ENCODE results near the gene ELMO1.

ELMO1 gene

DNA sequence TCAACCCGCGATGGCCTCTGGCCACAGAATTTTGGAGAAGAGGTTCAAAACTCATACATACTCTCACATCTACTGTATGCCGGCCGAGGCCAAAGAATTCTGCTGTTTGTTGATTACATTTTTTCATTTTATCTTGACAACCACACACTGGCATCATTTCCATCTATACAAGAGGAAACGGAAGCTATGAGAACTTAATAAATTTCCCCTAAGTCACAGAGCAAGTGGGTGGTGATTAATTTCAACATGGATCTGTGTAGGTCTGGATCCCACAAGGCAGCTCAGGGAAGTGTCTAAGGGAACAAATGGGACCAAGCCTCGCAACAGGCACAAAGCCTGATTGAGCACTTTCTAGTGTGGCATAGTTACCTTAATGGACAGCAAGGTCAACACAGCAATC is 18.0 kb downstream of the ELMO1 start:
- no peak for DNase-seq

DNA sequence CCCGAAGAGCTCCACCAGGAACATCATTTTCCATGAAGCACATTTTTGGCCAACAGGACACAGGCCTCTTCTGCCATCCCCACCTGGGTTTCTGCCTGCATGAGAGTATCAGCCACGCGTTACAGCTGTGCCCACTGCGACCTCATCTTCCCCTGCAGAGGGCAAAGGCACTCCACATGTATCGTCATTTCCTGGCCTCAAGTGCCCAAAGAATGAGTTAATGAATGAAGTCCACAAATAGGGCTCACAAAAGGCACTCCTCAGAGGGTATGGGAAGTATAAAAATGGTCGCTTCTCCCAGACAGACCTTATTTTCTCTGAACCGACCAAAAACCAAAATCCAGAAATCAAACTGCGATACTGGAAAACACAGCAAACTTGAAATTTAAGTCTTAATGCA is 18.5 kb downstream of the ELMO1 start:
- DNase-seq, result no peak

DNA sequence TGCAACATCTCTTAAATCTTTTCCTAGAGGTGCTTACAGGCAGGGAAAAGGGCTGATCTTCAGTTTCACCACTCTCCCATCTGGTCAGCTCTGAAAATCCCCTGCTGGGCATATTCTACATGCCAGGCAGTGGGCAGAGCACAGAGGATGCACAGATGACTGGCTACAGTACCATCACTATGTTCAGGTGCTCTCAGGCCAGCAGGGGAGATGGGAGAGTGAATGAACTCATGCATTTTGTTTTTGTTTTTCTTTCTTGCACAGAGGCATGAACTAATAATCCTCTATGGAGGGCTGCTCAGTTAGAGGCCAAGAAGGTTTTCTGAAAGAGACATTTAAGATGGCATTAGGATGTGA is 19.3 kb downstream of the ELMO1 start:
- DNase-seq, result no peak

DNA sequence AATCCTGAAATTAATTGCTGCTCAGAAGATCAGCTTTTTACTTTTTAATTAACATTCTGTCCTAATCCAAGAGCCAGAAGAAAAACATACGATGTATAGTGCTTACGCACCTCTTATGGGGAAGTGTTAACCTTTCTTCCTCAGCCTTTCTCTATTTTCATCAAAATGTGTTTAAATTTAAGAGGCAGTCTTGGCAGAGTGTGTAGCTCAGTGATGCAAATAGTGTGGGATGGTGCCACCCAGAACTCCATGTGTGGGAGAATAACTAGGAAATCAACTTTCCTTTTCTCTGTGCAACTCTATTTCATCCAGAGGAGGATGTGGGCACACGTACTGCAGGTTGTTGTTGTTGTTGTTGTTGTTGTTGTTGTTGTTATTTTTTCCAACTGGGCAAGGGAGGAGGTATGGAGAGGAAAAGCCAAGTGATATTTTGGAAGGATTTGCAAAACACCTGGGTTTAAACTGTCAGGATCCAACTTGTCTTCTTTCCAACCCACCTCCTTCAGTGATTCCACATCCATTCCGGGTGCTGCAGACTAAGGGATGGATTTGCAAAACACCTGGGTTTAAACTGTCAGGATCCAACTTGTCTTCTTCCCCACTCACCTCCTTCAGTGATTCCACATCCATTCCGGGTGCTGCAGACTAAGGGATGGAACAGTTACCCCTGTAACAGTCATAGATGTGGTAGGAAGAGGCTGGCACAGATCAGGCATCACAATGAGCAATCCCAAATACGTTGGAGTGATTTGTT is 19.8 kb downstream of the ELMO1 start:
- DNase-seq, result no peak

DNA sequence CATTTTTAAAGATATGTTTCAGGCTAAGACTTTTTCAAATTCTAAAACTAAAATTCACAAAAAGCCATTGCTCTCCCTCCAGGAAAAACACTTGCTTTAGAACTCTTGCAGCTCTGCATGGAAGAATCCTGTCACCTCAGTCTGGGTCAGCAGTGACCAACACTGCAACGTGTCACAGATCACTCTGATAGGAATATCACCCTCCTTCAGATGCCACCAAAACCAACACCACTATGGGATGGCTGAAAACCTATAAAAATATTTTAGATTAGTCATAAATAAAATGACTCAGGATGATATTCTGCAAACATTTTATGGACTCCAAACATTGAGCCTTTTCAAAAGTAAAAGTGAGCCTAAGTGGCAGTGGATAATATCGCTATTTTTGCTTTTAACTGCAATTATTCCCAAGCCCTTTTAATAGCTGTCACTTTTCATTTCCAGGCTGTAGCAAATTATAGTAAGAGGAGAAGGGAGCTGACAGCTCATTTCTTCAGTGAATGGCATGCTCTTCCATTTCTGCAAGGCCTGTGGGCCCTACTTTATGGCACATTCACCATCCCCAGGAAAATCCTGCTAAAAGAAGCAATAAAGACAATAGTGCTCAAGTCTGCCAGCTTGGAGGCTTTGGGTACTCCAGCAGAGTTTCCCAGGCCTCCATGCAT is 21.3 kb downstream of the ELMO1 start:
- no peak for DNase-seq

DNA sequence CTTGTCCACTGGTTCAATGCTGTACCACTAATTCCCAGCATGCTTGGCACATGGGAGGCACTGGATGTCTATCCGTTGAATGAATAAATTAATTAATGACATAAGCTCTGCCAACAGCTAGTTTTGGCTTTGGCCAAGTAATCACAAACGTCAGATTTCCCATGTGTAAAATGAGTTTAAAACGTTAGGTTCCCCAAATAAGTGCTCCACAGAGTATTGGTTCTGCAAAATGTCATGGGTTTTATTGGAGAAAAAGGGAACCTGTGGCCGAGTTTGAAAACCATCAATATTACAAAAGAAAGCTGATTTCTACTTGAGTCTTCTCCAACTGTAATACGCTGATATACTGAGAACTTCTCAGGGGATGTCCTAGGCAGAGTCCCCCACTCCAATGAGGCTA is 23.2 kb downstream of the ELMO1 start:
- no peak for DNase-seq

DNA sequence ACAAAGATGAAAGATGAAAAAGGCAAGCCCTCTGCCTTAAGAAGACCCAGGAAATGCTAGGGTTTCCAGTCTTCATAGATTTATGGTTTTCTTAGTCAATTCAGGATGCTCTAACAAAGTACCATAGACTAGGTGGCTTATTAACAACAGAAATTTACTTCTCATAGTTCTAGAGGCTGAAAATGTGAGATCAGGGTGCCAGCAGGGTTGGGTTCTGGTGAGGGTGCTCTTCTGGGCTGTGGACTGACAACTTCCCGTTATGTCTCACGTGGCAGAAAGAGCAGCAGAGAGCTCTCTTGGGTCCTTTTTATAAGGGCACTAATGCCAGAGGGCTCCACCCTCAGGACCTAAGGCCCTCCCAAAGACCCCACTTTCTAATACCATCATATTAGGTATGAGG is 23.7 kb downstream of the ELMO1 start:
- DNase-seq, result no peak

DNA sequence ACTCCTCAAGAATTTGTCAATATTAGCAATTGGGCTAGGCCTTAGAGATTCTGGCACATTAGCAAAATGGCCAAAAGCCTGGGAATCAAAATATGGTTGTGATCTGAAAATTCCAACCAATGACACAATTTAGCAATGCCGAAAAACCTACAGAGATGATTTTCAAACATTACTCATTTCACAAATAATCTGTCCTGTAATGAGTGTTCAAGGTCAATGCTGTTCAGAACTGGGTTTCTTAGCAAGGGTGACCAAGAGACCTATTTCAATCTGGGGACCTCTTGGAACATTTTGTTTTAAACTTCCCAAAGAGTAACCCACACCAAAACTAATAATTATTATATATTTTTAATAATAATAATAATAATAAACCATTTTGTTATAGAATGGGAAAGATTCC is 24.1 kb downstream of the ELMO1 start:
- DNase-seq, result no peak

DNA sequence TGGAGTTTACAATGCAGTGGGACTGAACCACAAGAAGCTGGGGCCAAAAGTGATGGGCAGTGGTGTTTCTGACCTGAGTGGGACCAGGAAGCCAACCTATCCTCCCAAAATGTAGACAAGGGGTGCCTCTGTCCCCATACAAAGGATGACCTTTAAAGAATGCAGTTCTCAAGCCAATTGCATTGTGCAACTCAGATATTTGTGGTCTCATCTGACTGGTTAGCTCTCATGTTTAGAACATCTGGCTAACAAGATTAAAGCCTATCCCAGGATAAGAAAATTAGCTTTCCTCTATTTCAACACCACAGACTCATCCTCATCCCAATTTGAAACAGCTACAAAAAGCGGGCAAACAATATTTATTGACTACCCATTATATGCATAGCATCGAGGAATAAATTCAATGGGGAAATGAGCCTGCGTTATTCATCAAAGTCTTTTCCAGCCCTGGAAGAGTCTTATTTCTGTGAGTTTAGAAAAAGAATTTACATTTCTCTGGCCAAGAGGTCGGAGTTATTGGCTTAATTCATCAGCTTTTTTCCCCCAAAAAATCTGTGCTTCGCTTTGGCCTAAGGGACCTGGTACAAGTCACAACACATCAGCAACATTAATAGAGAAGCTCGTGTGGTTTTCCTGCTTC is 26.7 kb downstream of the ELMO1 start:
- no peak for DNase-seq

DNA sequence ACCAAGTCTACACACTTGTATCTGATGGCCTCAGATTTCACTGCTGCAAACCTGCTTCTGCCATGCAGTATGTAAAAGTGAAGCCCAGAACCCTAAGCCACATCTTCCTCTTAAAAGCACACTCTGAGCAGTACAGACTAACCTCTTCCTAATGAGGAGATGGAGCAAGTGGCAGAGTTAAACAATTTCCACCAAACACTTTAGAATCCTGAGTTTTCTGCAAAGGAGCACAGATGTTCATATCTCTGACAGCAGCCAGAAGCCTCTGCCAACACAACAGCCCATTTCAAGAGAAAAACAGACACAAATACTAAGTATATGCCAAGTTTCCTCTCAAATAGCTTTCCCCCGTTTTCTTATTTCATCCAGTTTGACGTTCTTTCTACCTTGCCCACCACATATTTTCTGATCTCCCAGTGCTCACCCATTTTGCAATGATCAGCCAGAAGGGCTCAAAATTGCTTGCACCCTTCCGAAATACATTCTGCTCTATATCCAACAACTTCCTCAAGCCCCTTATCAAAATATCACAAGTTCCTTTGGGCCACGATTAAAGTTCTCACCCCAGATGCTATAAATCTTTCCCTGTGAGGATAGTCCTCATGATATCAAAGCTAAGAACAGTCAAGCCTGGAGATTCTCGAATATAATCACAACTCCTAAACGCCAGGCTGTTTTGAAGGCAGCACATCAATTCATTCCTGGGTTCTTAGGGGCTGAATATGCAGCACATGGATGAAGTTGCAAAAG is 27.5 kb downstream of the ELMO1 start:
- no peak for DNase-seq

DNA sequence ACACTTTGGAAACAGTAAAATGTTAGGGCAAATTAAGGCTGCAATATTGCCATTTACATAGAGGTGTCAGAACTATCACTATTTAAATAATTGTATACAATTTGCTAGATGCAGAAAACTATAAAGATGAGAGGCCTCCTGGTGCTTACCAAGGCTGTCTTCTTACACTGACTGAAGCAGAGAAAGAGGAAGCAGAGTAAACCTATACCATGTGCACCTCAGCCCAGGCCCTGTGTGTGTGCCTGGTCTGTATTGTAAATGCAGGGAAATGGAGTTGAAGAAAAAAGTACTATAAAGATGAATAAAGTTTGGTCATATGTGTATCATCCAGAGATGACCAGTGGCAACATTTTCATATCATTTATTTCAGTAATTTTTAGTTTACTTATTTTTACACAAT is 29.2 kb downstream of the ELMO1 start:
- no peak for DNase-seq

DNA sequence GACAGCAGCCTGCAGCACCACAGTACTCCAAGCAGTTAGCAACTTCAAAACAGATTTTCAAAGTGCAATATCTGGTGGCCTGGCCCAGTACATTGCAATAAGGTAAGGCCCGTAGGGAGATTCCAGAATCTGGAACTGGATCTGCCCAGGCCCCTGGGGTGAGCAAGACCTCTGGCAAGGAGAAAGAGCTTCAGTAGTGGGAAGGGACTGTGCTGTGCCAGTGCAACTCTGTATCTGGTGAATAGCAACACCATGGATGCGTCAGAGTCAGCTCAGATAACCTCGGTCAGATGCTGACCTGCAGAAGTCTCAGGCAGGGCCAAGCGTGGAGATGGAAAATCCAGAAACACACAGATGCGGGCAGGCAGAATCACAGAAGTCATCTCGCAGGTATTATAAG is 30.3 kb downstream of the ELMO1 start:
- DNase-seq, result no peak

DNA sequence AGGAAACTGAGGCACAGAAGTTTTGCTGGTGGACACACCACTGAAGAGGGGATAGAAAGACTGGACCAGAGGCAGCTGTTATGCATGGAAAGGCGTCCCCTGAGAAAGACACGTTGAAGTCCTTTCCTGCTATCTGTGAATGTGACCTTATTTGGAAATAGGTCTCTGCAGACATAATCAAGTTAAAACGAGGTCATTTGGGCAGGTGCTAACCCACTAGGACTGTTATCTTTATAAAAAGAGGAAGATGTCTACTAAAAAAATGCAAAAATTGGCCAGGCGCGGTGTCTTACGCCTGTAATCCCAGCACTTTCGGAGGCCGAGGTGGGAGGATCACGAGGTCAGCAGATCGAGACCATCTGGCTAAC is 31.6 kb downstream of the ELMO1 start:
- DNase-seq, result no peak

DNA sequence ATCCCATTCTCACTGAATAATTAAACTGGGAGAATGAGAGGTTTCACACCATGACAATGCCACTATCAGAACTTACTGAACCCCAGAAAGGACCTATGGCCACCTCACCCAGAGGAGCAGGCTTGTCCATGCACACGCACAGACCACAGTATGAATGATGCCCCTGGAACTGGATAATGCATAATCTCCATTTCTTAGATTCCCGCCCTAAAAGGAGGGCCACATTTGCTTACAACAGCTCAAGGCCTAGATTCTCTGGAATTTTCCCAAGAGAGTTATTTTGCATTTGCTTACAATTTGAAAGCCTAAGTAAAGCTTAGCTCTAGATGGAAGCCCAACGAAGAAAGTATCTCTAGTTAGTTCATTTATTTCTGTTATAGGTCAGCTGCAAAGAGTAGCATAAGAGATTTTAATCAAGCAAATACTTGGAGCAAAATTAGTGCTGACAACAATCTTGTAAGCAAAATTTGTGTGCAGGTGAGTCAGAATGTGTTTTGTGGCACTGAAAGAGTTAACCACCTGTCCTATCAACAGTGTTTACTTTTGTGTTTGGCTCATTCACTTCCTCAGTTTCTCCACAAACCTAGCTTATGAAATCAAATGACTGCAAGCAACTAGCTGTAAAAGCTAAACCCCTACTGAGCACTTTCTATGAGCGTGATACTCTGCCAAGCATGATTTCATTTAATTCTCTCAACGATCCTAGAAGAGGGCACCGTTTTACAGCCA is 32.1 kb downstream of the ELMO1 start:
- no peak for DNase-seq

DNA sequence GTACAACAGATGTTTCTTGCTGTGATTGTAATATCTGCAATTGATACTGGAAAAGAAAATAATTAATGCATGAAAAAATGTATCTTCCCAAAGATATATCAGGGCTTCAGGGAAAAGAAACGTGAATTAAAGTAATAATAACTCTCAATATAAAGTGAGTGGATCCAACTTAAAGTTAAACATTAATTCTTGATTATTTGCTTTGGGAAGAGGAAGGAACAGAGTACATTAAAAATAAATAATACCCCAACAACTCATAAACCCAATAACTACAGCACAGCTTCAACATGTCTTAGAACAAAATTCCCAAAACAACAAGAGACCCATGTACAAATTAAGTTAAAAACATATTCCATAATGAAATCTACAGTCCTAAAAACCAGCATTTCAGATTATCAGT is 33.0 kb downstream of the ELMO1 start:
- DNase-seq, result no peak

DNA sequence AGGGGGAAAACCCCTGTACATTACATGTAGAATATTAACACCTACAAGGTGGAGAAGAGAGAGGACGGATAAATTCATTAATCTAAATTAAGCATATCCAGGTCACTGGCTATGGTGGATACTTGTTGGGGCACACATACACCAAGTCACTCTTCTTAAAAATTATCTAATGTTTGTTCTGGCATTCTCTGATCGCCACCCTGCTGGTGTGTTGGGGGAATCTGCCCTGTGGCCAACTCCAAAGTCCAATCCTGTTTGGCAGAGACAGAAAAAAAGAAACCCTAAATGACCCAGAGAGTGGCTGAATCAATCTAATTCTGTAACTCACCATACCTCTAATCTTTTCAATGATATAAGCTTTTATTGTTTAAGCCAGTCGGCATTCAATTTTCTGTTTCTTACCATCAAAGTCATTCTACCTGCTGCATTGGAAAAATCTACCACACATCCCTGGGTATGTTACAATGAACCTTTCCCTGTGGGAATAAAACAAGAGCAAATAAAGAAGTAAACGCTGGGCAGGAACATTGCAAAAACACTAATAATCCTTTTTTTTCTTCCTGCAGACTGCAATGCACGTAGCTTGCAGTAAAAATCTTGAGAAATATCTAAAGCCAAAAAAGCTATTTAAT is 34.2 kb downstream of the ELMO1 start:
- no peak for DNase-seq

DNA sequence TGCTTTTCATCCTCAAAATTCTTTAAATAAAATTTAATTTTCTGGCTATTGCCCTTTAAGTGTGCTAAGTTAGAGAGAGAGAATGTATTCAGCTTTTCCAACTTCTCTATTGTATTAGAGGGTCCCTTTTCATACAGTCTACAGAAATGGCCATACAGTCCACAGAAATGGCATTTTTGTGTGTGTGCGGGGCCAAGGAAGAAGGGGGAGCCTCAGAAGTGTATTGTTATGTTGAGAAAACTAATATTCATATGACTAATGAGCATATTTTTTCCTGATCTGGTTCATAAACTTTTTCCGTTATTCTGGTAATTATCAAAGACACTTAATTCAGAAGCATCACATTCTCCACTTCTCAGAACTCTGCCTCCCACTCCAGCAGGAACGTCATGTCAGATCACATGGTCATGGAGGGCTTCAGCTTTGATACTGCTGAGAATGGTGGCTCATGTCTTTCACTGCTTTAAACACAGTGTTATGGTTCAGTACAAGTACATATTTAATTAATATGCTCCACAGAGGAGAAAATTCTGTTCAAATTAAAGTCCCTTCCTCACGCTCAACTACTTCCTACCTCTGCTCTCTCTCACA is 37.1 kb downstream of the ELMO1 start:
- DNase-seq, result no peak

DNA sequence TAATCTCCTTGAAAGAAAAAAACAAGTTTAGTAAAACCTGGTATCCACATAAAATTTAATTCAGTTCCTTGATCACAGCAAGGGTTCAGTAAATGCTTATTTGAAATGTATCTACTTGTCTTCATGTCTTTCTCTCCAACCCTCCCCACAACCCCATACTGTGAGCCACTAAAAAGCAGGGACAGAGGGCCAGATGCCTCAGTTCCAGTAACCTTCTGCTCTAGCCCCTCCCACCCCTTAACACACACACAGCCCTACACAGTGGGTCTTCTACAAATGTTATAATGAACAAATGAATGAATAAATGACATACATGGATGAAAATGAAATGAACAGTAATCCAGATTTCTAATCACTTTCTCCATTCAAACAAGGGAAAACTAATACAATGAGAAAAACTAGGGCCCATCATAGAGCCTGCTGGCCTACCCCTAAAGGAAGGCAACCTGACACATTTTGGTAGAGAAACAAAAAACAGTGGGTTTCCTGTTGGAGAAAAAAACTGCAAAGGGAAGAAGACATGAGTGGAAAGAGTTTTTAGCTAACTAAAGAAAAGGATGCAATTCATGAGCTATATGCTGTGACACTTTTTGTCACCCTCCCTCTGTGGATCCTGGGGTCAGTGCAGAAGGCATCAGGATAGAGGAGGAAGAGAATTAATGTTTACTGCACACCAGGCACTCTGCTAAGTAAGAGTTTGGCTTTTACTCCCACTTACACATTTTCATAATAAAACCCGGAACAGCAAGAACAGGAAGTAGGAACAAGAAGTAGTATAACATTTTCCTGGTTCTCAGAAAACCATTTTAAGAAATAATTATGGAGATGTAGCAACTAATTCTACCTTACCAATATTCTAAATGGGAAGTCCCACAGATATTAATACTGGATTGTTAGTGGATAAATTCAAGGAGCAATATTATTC is 38.1 kb downstream of the ELMO1 start:
- DNase-seq, result no peak

DNA sequence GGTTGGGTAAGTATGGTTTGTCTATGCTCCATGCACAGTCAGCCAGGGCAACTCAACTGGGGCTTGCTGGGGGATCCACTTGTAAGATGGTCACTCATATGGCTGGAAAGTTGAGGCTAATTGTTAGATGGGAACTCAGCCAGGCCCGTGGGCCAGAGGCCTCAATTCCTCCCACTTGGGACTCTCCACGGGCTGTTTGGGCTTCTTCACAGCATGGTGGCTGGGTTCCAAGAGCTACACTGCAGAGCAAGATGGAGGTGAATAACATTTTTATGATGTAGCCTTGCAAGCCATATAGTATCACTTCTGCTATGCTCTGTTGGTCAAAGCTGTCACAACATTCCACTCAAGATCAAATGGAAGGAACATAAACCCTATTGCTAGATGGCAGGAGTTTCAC is 39.2 kb downstream of the ELMO1 start:
- DNase-seq, result no peak

DNA sequence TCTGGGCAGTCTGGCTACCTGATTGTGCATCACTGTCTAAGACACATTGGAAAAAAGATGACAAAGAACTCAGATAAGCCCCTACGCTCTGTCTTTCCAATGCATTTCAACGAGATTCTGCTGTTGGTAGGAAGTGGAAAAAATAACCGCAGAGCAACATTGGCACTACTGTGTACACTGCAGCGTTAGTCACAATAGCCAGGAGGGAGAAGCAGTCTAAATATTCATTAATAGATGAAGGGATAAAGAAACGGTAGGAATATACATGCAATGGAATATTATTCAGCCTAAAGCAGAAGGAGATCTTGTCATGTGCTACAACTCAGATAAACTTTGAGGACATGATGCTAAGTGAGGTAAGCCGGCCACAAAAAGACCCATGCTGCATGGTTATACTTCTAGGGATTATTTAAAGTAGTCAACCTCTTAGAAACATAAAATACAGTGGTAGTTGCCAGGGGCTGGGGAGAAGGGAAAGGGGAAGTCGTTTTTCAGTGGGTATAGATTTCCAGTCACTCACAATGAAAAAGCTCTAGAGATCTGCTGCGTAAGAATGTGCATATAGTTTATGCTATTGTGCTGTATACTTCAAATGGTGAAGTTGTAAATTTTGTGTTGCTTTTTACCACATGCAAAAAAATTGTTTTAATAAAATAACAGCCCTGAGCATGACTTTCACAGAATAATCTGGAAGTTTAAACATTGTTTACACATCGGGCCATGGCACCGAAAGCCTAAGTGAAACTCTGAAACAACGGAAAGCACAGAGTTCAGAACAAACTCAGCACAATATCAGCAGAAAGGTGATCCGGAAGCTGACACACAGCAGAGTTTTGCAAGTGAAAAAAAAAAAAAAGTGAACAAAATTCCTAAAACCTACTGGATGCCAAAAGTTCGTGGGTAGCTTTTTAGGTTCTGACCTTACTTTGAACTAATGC is 40.1 kb downstream of the ELMO1 start:
- no peak for DNase-seq
